Neuron (in vitro differentiated cells): ENCODE measurements around the gene ARPC2.

Source experiments
- H2AFZ ChIP-seq: one replicate; pipeline ENCODE4 v1.6.1; 2013; ENCODE audit warnings: low read depth, mild to moderate bottlenecking, inconsistent platforms, low read length, moderate library complexity
- H3K27me3 ChIP-seq: one replicate; pipeline ENCODE4 v1.6.1; 2013; ENCODE audit warnings: low read length; ENCODE audit not compliant: insufficient read depth
- H3K36me3 ChIP-seq: one replicate; pipeline ENCODE4 v1.6.1; 2013; ENCODE audit warnings: low read length; ENCODE audit not compliant: insufficient read depth
- H3K4me1 ChIP-seq: one replicate; pipeline ENCODE4 v1.6.1; 2013; ENCODE audit warnings: low read length; ENCODE audit not compliant: insufficient read depth
- H3K4me3 ChIP-seq: 2 replicates; pipeline ENCODE4 v1.5.1; 2013; ENCODE audit warnings: mild to moderate bottlenecking, low read length, moderate library complexity
- H3K9me3 ChIP-seq: one replicate; pipeline ENCODE4 v1.6.1; 2013; ENCODE audit warnings: low read length

ARPC2 gene

GRCh38 chr2:218188528-218188927 is 28.5 kb upstream of the ARPC2 start:
- H3K9me3 ChIP-seq = no peaks in the 10 kb centered on the region
- no peaks in the 10 kb centered on the region for H3K4me1 ChIP-seq
- no peaks in the 10 kb centered on the region for H3K27me3 ChIP-seq
- H3K36me3 ChIP-seq = no peaks in the 10 kb centered on the region
- no peak overlapping the region for H2AFZ ChIP-seq
- no peak overlapping the region for H3K4me3 ChIP-seq

GRCh38 chr2:218192902-218193430 is 24.0 kb upstream of the ARPC2 start:
- Histone ChIP-seq H3K36me3 (no peaks in the 10 kb centered on the region), H3K9me3 (no peaks in the 10 kb centered on the region), H3K4me3 (no peak overlapping the region), H3K4me1 (no peaks in the 10 kb centered on the region), H3K27me3 (no peaks in the 10 kb centered on the region), H2AFZ (no peak overlapping the region)

- Histone ChIP-seq H3K4me3 (no peak overlapping the region), H3K27me3 (no peaks in the 10 kb centered on the region), H2AFZ (no peak overlapping the region), H3K9me3 (no peaks in the 10 kb centered on the region), H3K4me1 (no peaks in the 10 kb centered on the region), H3K36me3 (no peaks in the 10 kb centered on the region)
These were observed 23.3 kb upstream of the ARPC2 start for GRCh38 chr2:218193701-218194100.

GRCh38 chr2:218194880-218195279 is 22.1 kb upstream of the ARPC2 start:
- H3K4me1 ChIP-seq = no peaks in the 10 kb centered on the region
- no peaks in the 10 kb centered on the region for H3K27me3 ChIP-seq
- H3K4me3 ChIP-seq = no peak overlapping the region
- H3K36me3 ChIP-seq = no peaks in the 10 kb centered on the region
- no peak overlapping the region for H2AFZ ChIP-seq
- H3K9me3 ChIP-seq = no peaks in the 10 kb centered on the region

- Histone ChIP-seq H3K27me3 (peaks cover 3% of the 10 kb centered on the region), H3K4me1 (no peaks in the 10 kb centered on the region), H3K36me3 (no peaks in the 10 kb centered on the region), H3K4me3 (no peak overlapping the region), H3K9me3 (no peaks in the 10 kb centered on the region), H2AFZ (no peak overlapping the region)
These were observed 20.0 kb upstream of the ARPC2 start for GRCh38 chr2:218196974-218197373.

GRCh38 chr2:218202266-218202665 is 14.7 kb upstream of the ARPC2 start:
- Histone ChIP-seq H3K27me3 (peaks cover 3% of the 10 kb centered on the region), H3K9me3 (no peaks in the 10 kb centered on the region), H3K4me1 (no peaks in the 10 kb centered on the region), H2AFZ (no peak overlapping the region), H3K36me3 (no peaks in the 10 kb centered on the region), H3K4me3 (no peak overlapping the region)

- H2AFZ ChIP-seq = no peak overlapping the region
- no peak overlapping the region for H3K4me3 ChIP-seq
- no peaks in the 10 kb centered on the region for H3K4me1 ChIP-seq
- no peaks in the 10 kb centered on the region for H3K36me3 ChIP-seq
- H3K27me3 ChIP-seq = no peaks in the 10 kb centered on the region
- H3K9me3 ChIP-seq = no peaks in the 10 kb centered on the region
These were observed 7.9 kb upstream of the ARPC2 start for GRCh38 chr2:218209078-218209477.

GRCh38 chr2:218214116-218214515 is 2.9 kb upstream of the ARPC2 start:
- no peaks in the 10 kb centered on the region for H3K36me3 ChIP-seq
- H2AFZ ChIP-seq = no peak overlapping the region
- no peak overlapping the region for H3K4me3 ChIP-seq
- no peaks in the 10 kb centered on the region for H3K27me3 ChIP-seq
- H3K4me1 ChIP-seq = peaks cover 10% of the 10 kb centered on the region
- no peaks in the 10 kb centered on the region for H3K9me3 ChIP-seq

GRCh38 chr2:218216336-218216673 is 684 bp upstream of the ARPC2 start:
- H2AFZ ChIP-seq = peak overlapping the region; percentile 88
- no peaks in the 10 kb centered on the region for H3K27me3 ChIP-seq
- H3K9me3 ChIP-seq = no peaks in the 10 kb centered on the region
- H3K4me1 ChIP-seq = peaks cover 19% of the 10 kb centered on the region
- H3K36me3 ChIP-seq = peaks cover 10% of the 10 kb centered on the region
- H3K4me3 ChIP-seq = peak overlapping the region; percentile 93

- H3K27me3 ChIP-seq = no peaks in the 10 kb centered on the region
- H2AFZ ChIP-seq = peak overlapping the region; percentile 88
- no peaks in the 10 kb centered on the region for H3K9me3 ChIP-seq
- H3K36me3 ChIP-seq = peaks cover 10% of the 10 kb centered on the region
- H3K4me3 ChIP-seq = peak overlapping the region; percentile 93
- peaks cover 19% of the 10 kb centered on the region for H3K4me1 ChIP-seq
These were observed 625 bp downstream of the ARPC2 start for GRCh38 chr2:218217360-218218267.

GRCh38 chr2:218218268-218219185 is 1.5 kb downstream of the ARPC2 start:
- Histone ChIP-seq H2AFZ (no peak overlapping the region), H3K27me3 (no peaks in the 10 kb centered on the region), H3K4me1 (peaks cover 19% of the 10 kb centered on the region), H3K36me3 (peaks cover 15% of the 10 kb centered on the region), H3K9me3 (no peaks in the 10 kb centered on the region), H3K4me3 (peak overlapping the region; percentile 93)

GRCh38 chr2:218219934-218220333 is 2.9 kb downstream of the ARPC2 start:
- Histone ChIP-seq H3K4me3 (no peak overlapping the region), H3K27me3 (no peaks in the 10 kb centered on the region), H2AFZ (no peak overlapping the region), H3K36me3 (peaks cover 23% of the 10 kb centered on the region), H3K9me3 (no peaks in the 10 kb centered on the region), H3K4me1 (peaks cover 19% of the 10 kb centered on the region)

GRCh38 chr2:218221000-218221399 is 4.0 kb downstream of the ARPC2 start:
- H3K27me3 ChIP-seq = no peaks in the 10 kb centered on the region
- H2AFZ ChIP-seq = no peak overlapping the region
- no peak overlapping the region for H3K4me3 ChIP-seq
- H3K9me3 ChIP-seq = no peaks in the 10 kb centered on the region
- H3K4me1 ChIP-seq = peaks cover 19% of the 10 kb centered on the region
- H3K36me3 ChIP-seq = peaks cover 32% of the 10 kb centered on the region
